BJ (cell line): Measurements from ENCODE around the gene APOC3. TPM values are rescaled to one million over a fixed set of nuclear protein-coding genes. Genes with fewer than 3 reads are reported as not detected.
A peak's percentile ranks its signal among the peaks of the same experiment; 100 is the strongest.

ENCODE experiments used
- CTCF ChIA-PET: fragments of 350-600 bp; formaldehyde crosslinking; extraction: SDS; loops from one replicate; lab custom pipeline; 2021; ENCODE audit warnings: antibody characterized with exemption, inconsistent platforms; lab: Yijun Ruan, JAX
- POLR2A ChIA-PET: fragments of 300-600 bp; sonication (Branson Sonifier 250); formaldehyde crosslinking; extraction: SDS; loops from one replicate; lab custom pipeline; 2021; ENCODE audit warnings: antibody characterized with exemption; lab: Charles Lee
- DNase-seq: peaks from one replicate; pipeline ENCODE4 v3.0.0-alpha.2; 2011; ENCODE audit warnings: low read depth
- H3K27me3 ChIP-seq: 2 replicates; pipeline ENCODE4 v1.6.0; 2011; ENCODE audit warnings: low read length; ENCODE audit not compliant: control insufficient read depth, insufficient read depth
- H3K36me3 ChIP-seq: 2 replicates; pipeline ENCODE4 v1.5.1; 2011; ENCODE audit warnings: low read length; ENCODE audit not compliant: control insufficient read depth, insufficient read depth
- H3K4me3 ChIP-seq: 2 replicates; pipeline ENCODE4 v1.5.1; 2011; ENCODE audit warnings: low read depth, mild to moderate bottlenecking, control low read depth, low read length
- polyA plus RNA-seq: library from polyadenylated mRNA; depleted of rRNA; stranded (reverse); fragments of >200 nt; gene quantifications from 2 replicates; pipeline ENCODE4 v1.2.3, GENCODE V29; 2011
- TF ChIP-seq, protein P1 (sequence below): IDR thresholded peaks from 2 replicates; pipeline ENCODE4 v1.5.1; 2011; ENCODE audit warnings: low read depth, mild to moderate bottlenecking, control low read depth, inconsistent platforms, low read length, moderate library complexity; ENCODE audit not compliant: insufficient read depth

APOC3 gene
- polyA plus RNA-seq, 1 experiment: not detected

DNA sequence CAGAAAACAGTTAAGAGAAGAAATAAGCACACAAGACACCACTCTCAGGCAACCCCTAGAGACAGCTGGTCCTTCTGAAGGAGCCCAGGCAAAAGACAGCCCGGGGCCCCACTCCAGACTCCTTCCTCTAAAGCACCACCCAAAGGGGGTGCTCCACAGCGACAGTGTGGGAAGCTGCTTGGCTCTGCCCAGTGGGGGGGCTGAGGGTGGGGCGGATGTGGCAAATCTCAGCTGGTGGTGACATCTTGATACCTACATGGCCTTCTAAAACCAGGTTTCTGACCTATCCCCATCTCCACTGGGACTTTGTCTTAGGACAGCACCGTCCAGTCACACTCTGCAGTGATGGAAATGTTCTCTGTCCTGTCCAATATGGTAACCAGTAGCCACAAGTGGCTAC is 17.9 kb downstream of the APOC3 start:
- TF ChIP-seq, protein P1, sequence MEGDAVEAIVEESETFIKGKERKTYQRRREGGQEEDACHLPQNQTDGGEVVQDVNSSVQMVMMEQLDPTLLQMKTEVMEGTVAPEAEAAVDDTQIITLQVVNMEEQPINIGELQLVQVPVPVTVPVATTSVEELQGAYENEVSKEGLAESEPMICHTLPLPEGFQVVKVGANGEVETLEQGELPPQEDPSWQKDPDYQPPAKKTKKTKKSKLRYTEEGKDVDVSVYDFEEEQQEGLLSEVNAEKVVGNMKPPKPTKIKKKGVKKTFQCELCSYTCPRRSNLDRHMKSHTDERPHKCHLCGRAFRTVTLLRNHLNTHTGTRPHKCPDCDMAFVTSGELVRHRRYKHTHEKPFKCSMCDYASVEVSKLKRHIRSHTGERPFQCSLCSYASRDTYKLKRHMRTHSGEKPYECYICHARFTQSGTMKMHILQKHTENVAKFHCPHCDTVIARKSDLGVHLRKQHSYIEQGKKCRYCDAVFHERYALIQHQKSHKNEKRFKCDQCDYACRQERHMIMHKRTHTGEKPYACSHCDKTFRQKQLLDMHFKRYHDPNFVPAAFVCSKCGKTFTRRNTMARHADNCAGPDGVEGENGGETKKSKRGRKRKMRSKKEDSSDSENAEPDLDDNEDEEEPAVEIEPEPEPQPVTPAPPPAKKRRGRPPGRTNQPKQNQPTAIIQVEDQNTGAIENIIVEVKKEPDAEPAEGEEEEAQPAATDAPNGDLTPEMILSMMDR: no peak
- no peak overlapping the region for H3K4me3 ChIP-seq
- POLR2A ChIA-PET: no interaction called here
- peaks cover 16% of the 10 kb centered on the region for H3K36me3 ChIP-seq
- H3K27me3 ChIP-seq: no peaks in the 10 kb centered on the region
- CTCF ChIA-PET: interaction anchor here (1.3 to 2.4 kb wide), 4 partner anchors 8 to 258 kb away, joined by 5 to 12 read pairs (median 9); partner anchors contain the start of gene APOA5
- DNase-seq: no peak

DNA sequence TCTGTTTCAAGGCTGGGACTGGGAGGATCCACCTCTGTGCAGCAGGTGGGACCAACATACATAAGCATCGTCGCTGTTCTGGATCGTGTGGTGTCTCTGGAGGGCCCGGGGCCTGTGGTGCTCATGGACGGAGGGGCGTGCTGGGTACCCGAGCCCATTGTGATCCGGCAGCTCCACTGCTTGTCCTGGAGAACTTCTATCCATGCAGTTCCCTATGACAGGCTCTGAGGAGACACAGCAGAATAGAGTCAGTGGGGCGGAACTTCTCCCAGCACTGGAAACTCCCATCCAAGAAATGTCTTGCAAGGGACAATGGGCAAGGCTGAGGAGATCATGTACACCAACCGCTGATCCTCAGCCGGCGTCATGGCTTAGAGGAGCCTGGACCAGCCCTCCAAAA is 19.4 kb downstream of the APOC3 start:
- ChIA-PET POLR2A (no interaction called here), CTCF (interaction anchor here (2.0 to 2.4 kb wide), 3 partner anchors 9 to 257 kb away, joined by 9 to 12 read pairs (median 9); no protein-coding TSS in a partner anchor)
- Histone ChIP-seq H3K27me3 (no peaks in the 10 kb centered on the region), H3K4me3 (no peak overlapping the region), H3K36me3 (peaks cover 13% of the 10 kb centered on the region)
- DNase-seq: no peak
- TF ChIP-seq, protein P1: no peak

GRCh38 chr11:116849486-116849885 is 19.8 kb downstream of the APOC3 start:
- CTCF ChIA-PET: interaction anchor here (2.0 to 2.1 kb wide), 2 partner anchors 10 to 59 kb away, joined by 5 to 9 read pairs; partner anchors contain the start of gene APOA5
- no peak for DNase-seq
- POLR2A ChIA-PET: no interaction called here

GRCh38 chr11:116851626-116852025 is 21.9 kb downstream of the APOC3 start:
- TF ChIP-seq, protein P1: no peak
- ChIA-PET POLR2A (no interaction called here), CTCF (interaction anchor here (1.9 to 3.2 kb wide), 5 partner anchors 14 to 255 kb away, joined by 5 to 19 read pairs (median 9); partner anchors contain the start of genes APOA1 and APOA5)
- DNase-seq: no peak
- no peaks in the 10 kb centered on the region for H3K27me3 ChIP-seq
- H3K36me3 ChIP-seq: peaks cover 8% of the 10 kb centered on the region
- H3K4me3 ChIP-seq: no peak overlapping the region

More at GRCh38 chr11:116849486-116849885, 19.8 kb downstream of the APOC3 start:
- no peaks in the 10 kb centered on the region for H3K27me3 ChIP-seq
- no peak overlapping the region for H3K4me3 ChIP-seq
- H3K36me3 ChIP-seq: peaks cover 13% of the 10 kb centered on the region
- TF ChIP-seq, protein P1: no peak

DNA sequence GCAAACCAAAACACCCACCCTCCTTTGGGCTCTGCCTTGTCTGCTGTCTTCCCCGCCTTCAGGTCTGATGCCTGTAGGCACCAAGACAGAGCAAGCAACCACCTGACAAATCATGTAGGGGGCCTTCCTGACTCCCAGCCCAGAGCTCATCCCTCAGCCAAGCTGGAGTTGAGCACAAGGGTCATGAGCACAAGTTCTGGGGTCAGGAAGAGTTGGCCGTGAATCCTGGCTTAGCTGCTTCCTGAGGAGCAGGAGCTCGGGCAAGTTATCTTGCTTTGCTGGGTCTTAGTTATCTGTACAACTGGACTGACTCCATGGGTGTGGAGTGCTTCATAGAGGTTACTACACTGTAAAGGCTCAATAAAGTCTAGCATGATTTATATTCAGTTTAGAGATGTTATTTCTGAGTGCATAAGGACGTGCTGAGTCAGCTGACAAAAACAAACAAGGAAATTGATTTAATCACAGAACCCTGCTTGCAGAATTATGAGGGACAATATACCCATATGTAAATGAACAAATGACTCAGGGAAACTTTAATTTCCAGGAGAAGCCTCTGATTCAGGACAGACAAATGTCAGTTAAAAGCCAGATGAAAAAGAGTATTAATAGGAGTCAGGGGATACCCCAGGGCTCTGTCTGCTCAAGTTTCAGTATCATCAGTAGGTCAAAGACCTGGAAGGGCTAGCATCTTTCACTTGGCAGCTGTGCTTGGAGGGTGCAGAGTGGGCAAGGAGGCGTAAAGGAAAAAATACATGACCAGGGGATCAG is 22.7 kb downstream of the APOC3 start:
- TF ChIP-seq, protein P1: no peak
- CTCF ChIA-PET: interaction anchor here (1.6 to 3.2 kb wide), 5 partner anchors 14 to 254 kb away, joined by 4 to 19 read pairs (median 9); partner anchors contain the start of gene APOA1
- H3K36me3 ChIP-seq: peaks cover 3% of the 10 kb centered on the region
- DNase-seq: peak; percentile 55
- H3K4me3 ChIP-seq: no peak overlapping the region
- no peaks in the 10 kb centered on the region for H3K27me3 ChIP-seq
- POLR2A ChIA-PET: no interaction called here
